Activated naive CD4-positive, alpha-beta T cell treated with anti-CD3 and anti-CD28 coated beads, Interleukin-2, amount 50 U/mL, for 24 hours (primary cell): ENCODE results near the gene ARMC9.
"Not testable (repeated sequence)": the region's sequence is repeated elsewhere in the genome, so short reads cannot be mapped to it uniquely, and the experiment has no call there.

Experiments used
- H3K27ac Mint-ChIP-seq: one replicate; pipeline ENCODE4 v1.8.0; 2021; ENCODE audit warnings: mild to moderate bottlenecking, mixed read lengths
- H3K27me3 Mint-ChIP-seq: one replicate; pipeline ENCODE4 v1.8.0; 2021; ENCODE audit warnings: mixed read lengths
- H3K36me3 Mint-ChIP-seq: one replicate; pipeline ENCODE4 v1.8.0; 2021; ENCODE audit warnings: mixed read lengths
- H3K4me1 Mint-ChIP-seq: one replicate; pipeline ENCODE4 v1.8.0; 2021; ENCODE audit warnings: mixed read lengths
- H3K4me3 Mint-ChIP-seq: one replicate; pipeline ENCODE4 v1.8.0; 2021; ENCODE audit warnings: mild to moderate bottlenecking, mixed read lengths
- H3K9me3 Mint-ChIP-seq: one replicate; pipeline ENCODE4 v1.8.0; 2021; ENCODE audit warnings: mixed read lengths

Gene ARMC9

GRCh38 chr2:231295363-231295655 lies 96.9 kb downstream of the ARMC9 start:
- H3K4me1 Mint-ChIP-seq: peaks cover 3% of the 10 kb centered on the region

GRCh38 chr2:231296401-231296974 lies 98.1 kb downstream of the ARMC9 start:
- H3K4me1 Mint-ChIP-seq: peaks cover 6% of the 10 kb centered on the region
- no peaks in the 10 kb centered on the region for H3K27me3 Mint-ChIP-seq
- no peak overlapping the region for H3K4me3 Mint-ChIP-seq
- H3K27ac Mint-ChIP-seq: no peak overlapping the region
- no peaks in the 10 kb centered on the region for H3K9me3 Mint-ChIP-seq
- peaks cover 2% of the 10 kb centered on the region for H3K36me3 Mint-ChIP-seq

More at GRCh38 chr2:231295363-231295655, 96.9 kb downstream of the ARMC9 start:
- H3K27ac Mint-ChIP-seq: no peak overlapping the region
- H3K4me3 Mint-ChIP-seq: no peak overlapping the region
- H3K9me3 Mint-ChIP-seq: no peaks in the 10 kb centered on the region
- no peaks in the 10 kb centered on the region for H3K27me3 Mint-ChIP-seq
- peaks cover 4% of the 10 kb centered on the region for H3K36me3 Mint-ChIP-seq

GRCh38 chr2:231297108-231297908 lies 98.9 kb downstream of the ARMC9 start:
- Mint-ChIP-seq H3K9me3 (no peaks in the 10 kb centered on the region), H3K4me3 (no peak overlapping the region), H3K27ac (no peak overlapping the region), H3K4me1 (peaks cover 6% of the 10 kb centered on the region), H3K27me3 (no peaks in the 10 kb centered on the region), H3K36me3 (peaks cover under 1% of the 10 kb centered on the region)

- no peaks in the 10 kb centered on the region for H3K9me3 Mint-ChIP-seq
- H3K27me3 Mint-ChIP-seq: no peaks in the 10 kb centered on the region
- peaks cover 6% of the 10 kb centered on the region for H3K4me1 Mint-ChIP-seq
- H3K27ac Mint-ChIP-seq: no peak overlapping the region
- no peak overlapping the region for H3K4me3 Mint-ChIP-seq
- no peaks in the 10 kb centered on the region for H3K36me3 Mint-ChIP-seq
These were observed 99.7 kb downstream of the ARMC9 start for GRCh38 chr2:231298091-231298490.

- no peak overlapping the region for H3K27ac Mint-ChIP-seq
- H3K4me1 Mint-ChIP-seq: peaks cover 6% of the 10 kb centered on the region
- H3K27me3 Mint-ChIP-seq: no peaks in the 10 kb centered on the region
- no peak overlapping the region for H3K4me3 Mint-ChIP-seq
- H3K9me3 Mint-ChIP-seq: no peaks in the 10 kb centered on the region
- H3K36me3 Mint-ChIP-seq: no peaks in the 10 kb centered on the region
These were observed 100.8 kb downstream of the ARMC9 start for GRCh38 chr2:231299267-231299666.

- Mint-ChIP-seq H3K4me3 (no peak overlapping the region), H3K27me3 (no peaks in the 10 kb centered on the region), H3K9me3 (no peaks in the 10 kb centered on the region), H3K27ac (no peak overlapping the region), H3K4me1 (peaks cover 6% of the 10 kb centered on the region), H3K36me3 (no peaks in the 10 kb centered on the region)
These were observed 101.7 kb downstream of the ARMC9 start for GRCh38 chr2:231300020-231300721.

GRCh38 chr2:231300722-231301076 lies 102.3 kb downstream of the ARMC9 start:
- Mint-ChIP-seq H3K9me3 (no peaks in the 10 kb centered on the region), H3K27me3 (no peaks in the 10 kb centered on the region), H3K27ac (no peak overlapping the region), H3K4me1 (peaks cover 6% of the 10 kb centered on the region), H3K36me3 (no peaks in the 10 kb centered on the region), H3K4me3 (no peak overlapping the region)

GRCh38 chr2:231304259-231304658 lies 105.8 kb downstream of the ARMC9 start:
- H3K27ac Mint-ChIP-seq, H3K27me3 Mint-ChIP-seq, H3K4me1 Mint-ChIP-seq, H3K36me3 Mint-ChIP-seq, H3K4me3 Mint-ChIP-seq, H3K9me3 Mint-ChIP-seq: not testable (repeated sequence)

GRCh38 chr2:231305221-231305620 lies 106.8 kb downstream of the ARMC9 start:
- no peaks in the 10 kb centered on the region for H3K9me3 Mint-ChIP-seq
- H3K36me3 Mint-ChIP-seq: no peaks in the 10 kb centered on the region
- H3K4me1 Mint-ChIP-seq: peaks cover 3% of the 10 kb centered on the region
- no peak overlapping the region for H3K27ac Mint-ChIP-seq
- no peak overlapping the region for H3K4me3 Mint-ChIP-seq
- no peaks in the 10 kb centered on the region for H3K27me3 Mint-ChIP-seq

- no peaks in the 10 kb centered on the region for H3K27me3 Mint-ChIP-seq
- no peaks in the 10 kb centered on the region for H3K9me3 Mint-ChIP-seq
- H3K4me3 Mint-ChIP-seq: no peak overlapping the region
- no peaks in the 10 kb centered on the region for H3K4me1 Mint-ChIP-seq
- H3K36me3 Mint-ChIP-seq: no peaks in the 10 kb centered on the region
- no peak overlapping the region for H3K27ac Mint-ChIP-seq
These were observed 108.5 kb downstream of the ARMC9 start for GRCh38 chr2:231306791-231307393.

GRCh38 chr2:231308219-231308618 lies 109.8 kb downstream of the ARMC9 start:
- H3K9me3 Mint-ChIP-seq: no peaks in the 10 kb centered on the region
- H3K36me3 Mint-ChIP-seq: no peaks in the 10 kb centered on the region
- H3K4me1 Mint-ChIP-seq: no peaks in the 10 kb centered on the region
- H3K27ac Mint-ChIP-seq: no peak overlapping the region
- no peaks in the 10 kb centered on the region for H3K27me3 Mint-ChIP-seq
- no peak overlapping the region for H3K4me3 Mint-ChIP-seq

- Mint-ChIP-seq H3K27me3 (no peaks in the 10 kb centered on the region), H3K36me3 (no peaks in the 10 kb centered on the region), H3K4me3 (no peak overlapping the region), H3K4me1 (no peaks in the 10 kb centered on the region), H3K9me3 (no peaks in the 10 kb centered on the region), H3K27ac (no peak overlapping the region)
These were observed 110.4 kb downstream of the ARMC9 start for GRCh38 chr2:231308631-231309428.

GRCh38 chr2:231312066-231312465 lies 113.6 kb downstream of the ARMC9 start:
- Mint-ChIP-seq H3K36me3 (peaks cover 4% of the 10 kb centered on the region), H3K4me3 (no peak overlapping the region), H3K4me1 (no peaks in the 10 kb centered on the region), H3K27ac (no peak overlapping the region), H3K27me3 (no peaks in the 10 kb centered on the region), H3K9me3 (no peaks in the 10 kb centered on the region)

GRCh38 chr2:231315896-231316295 lies 117.5 kb downstream of the ARMC9 start:
- Mint-ChIP-seq H3K27me3 (peaks cover 1% of the 10 kb centered on the region), H3K9me3 (peaks cover 9% of the 10 kb centered on the region), H3K4me1 (no peaks in the 10 kb centered on the region), H3K27ac (no peak overlapping the region), H3K36me3 (peaks cover 10% of the 10 kb centered on the region), H3K4me3 (no peak overlapping the region)

GRCh38 chr2:231317579-231317978 lies 119.1 kb downstream of the ARMC9 start:
- H3K27ac Mint-ChIP-seq: no peak overlapping the region
- H3K27me3 Mint-ChIP-seq: peaks cover 3% of the 10 kb centered on the region
- H3K4me3 Mint-ChIP-seq: no peak overlapping the region
- H3K9me3 Mint-ChIP-seq: peaks cover 9% of the 10 kb centered on the region
- H3K36me3 Mint-ChIP-seq: peaks cover 10% of the 10 kb centered on the region
- H3K4me1 Mint-ChIP-seq: peaks cover 6% of the 10 kb centered on the region
